Neuronal stem cell (in vitro differentiated cells): ENCODE data around the gene IFNA1.

Source experiments
- DNase-seq: peaks from one replicate; pipeline ENCODE4 v3.0.0-alpha.2; 2013; ENCODE audit warnings: low spot score
- H2AFZ ChIP-seq: one replicate; pipeline ENCODE4 v1.6.1; 2013; ENCODE audit warnings: mild to moderate bottlenecking, low read length, inconsistent platforms
- H2AK5ac ChIP-seq: 2 replicates; pipeline ENCODE4 v1.6.1; 2013; ENCODE audit warnings: low read depth, mild to moderate bottlenecking, inconsistent platforms, low read length, moderate library complexity, mixed read lengths
- H2BK120ac ChIP-seq: 2 replicates; pipeline ENCODE4 v1.6.1; 2013; ENCODE audit warnings: low read depth, mild to moderate bottlenecking, inconsistent platforms, low read length, moderate library complexity, mixed read lengths
- H2BK12ac ChIP-seq: one replicate; pipeline ENCODE4 v1.6.1; 2013; ENCODE audit warnings: low read length, inconsistent platforms
- H2BK15ac ChIP-seq: 2 replicates; pipeline ENCODE4 v1.6.1; 2013; ENCODE audit warnings: mild to moderate bottlenecking, low read length, inconsistent platforms, mixed read lengths
- H2BK5ac ChIP-seq: one replicate; pipeline ENCODE4 v1.6.1; 2013; ENCODE audit warnings: inconsistent platforms, mild to moderate bottlenecking, low read length, moderate library complexity
- H3K14ac ChIP-seq: one replicate; pipeline ENCODE4 v1.6.1; 2013; ENCODE audit warnings: low read length, inconsistent platforms
- H3K18ac ChIP-seq: 2 replicates; pipeline ENCODE4 v1.6.1; 2013; ENCODE audit warnings: low read length, inconsistent platforms
- H3K23ac ChIP-seq: 2 replicates; pipeline ENCODE4 v1.6.1; 2013; ENCODE audit warnings: low read depth, mild to moderate bottlenecking, mixed read lengths, low read length, inconsistent platforms; ENCODE audit not compliant: poor library complexity
- H3K27ac ChIP-seq: replicated peaks from 3 replicates; pipeline ENCODE4 v1.5.1; 2013; ENCODE audit warnings: low read length, inconsistent platforms
- H3K27me3 ChIP-seq, 3 experiments: 2 replicates each; pipeline ENCODE4 v1.6.1; 2013; ENCODE audit warnings: low read length in 3 of 3, mild to moderate bottlenecking in 2 of 3, inconsistent platforms in 1 of 3, low read depth in 1 of 3, mixed read lengths in 1 of 3, moderate library complexity in 1 of 3; ENCODE audit not compliant: control insufficient read depth in 3 of 3, insufficient read depth in 3 of 3
- H3K36me3 ChIP-seq, 2 donors: replicated peaks in 1 of 2; 2 replicates each; pipeline ENCODE4 v1.6.1; 2013; ENCODE audit warnings: low read length in 2 of 2; ENCODE audit not compliant: control insufficient read depth in 2 of 2, insufficient read depth in 2 of 2
- H3K4ac ChIP-seq: 2 replicates; pipeline ENCODE4 v1.6.1; 2013; ENCODE audit warnings: inconsistent platforms, mild to moderate bottlenecking, low read length, moderate library complexity
- H3K4me1 ChIP-seq, 2 donors: 1 replicate in 1 of 2; 2 replicates in 1 of 2; pipeline ENCODE4 v1.6.1; 2013; ENCODE audit warnings: low read length in 2 of 2, low read depth in 1 of 2; ENCODE audit not compliant: control insufficient read depth in 2 of 2, insufficient read depth in 1 of 2
- H3K4me2 ChIP-seq: one replicate; pipeline ENCODE4 v1.6.1; 2013; ENCODE audit warnings: mild to moderate bottlenecking, low read length, inconsistent platforms; ENCODE audit not compliant: insufficient read depth, poor library complexity, severe bottlenecking
- H3K4me3 ChIP-seq, 2 donors: 2 replicates each; pipeline ENCODE4 v1.5.1; 2013; ENCODE audit warnings: low read length in 2 of 2, mild to moderate bottlenecking in 2 of 2, inconsistent platforms in 1 of 2, moderate library complexity in 1 of 2
- H3K79me1 ChIP-seq: one replicate; pipeline ENCODE4 v1.6.1; 2013; ENCODE audit warnings: low read depth, mild to moderate bottlenecking, inconsistent platforms, low read length, moderate library complexity
- H3K9ac ChIP-seq: one replicate; pipeline ENCODE4 v1.6.1; 2013; ENCODE audit warnings: mild to moderate bottlenecking, low read depth, low read length, inconsistent platforms; ENCODE audit not compliant: poor library complexity
- H3K9me3 ChIP-seq, 2 donors: replicated peaks in 1 of 2; 2 replicates each; pipeline versions ENCODE3 to v1.6.1; 2013; ENCODE audit warnings: low read length in 2 of 2, mild to moderate bottlenecking in 2 of 2, inconsistent platforms in 1 of 2, low read depth in 1 of 2, mixed read lengths in 1 of 2, moderate library complexity in 1 of 2; ENCODE audit not compliant: control insufficient read depth in 2 of 2, insufficient read depth in 1 of 2
- H4K8ac ChIP-seq: one replicate; pipeline ENCODE4 v1.6.1; 2013; ENCODE audit warnings: low read depth, mild to moderate bottlenecking, inconsistent platforms, low read length, moderate library complexity
- H4K91ac ChIP-seq: one replicate; pipeline ENCODE4 v1.6.1; 2013; ENCODE audit warnings: low read length, low read depth, mild to moderate bottlenecking, inconsistent platforms; ENCODE audit not compliant: poor library complexity
- WGBS, 2 donors: extraction: QIAGEN DNeasy Blood & Tissue Kit; methylation state at CpG; one replicate each; pipeline ENCODE4 v1.1.7; 2013; ENCODE audit warnings: missing lambda C conversion rate in 2 of 2, mixed read lengths in 1 of 2; ENCODE audit not compliant: insufficient read length in 2 of 2, insufficient replicate concordance in 1 of 2; ENCODE audit errors: extremely low coverage in 2 of 2; 5-methylcytosine and 5-hydroxymethylcytosine counted together

The IFNA1 gene

GRCh38 chr9:21450733-21451394, 10.6 kb downstream of the IFNA1 start:
- Histone ChIP-seq H4K91ac (no peak overlapping the region), H3K36me3 (no peaks in the 10 kb centered on the region), H2AFZ (no peak overlapping the region), H3K14ac (no peak overlapping the region), H3K18ac (no peak overlapping the region), H3K27ac (no peak overlapping the region), H2AK5ac (no peak overlapping the region), H3K4me3 (no peak overlapping the region), H2BK5ac (no peak overlapping the region), H3K9ac (no peak overlapping the region), H2BK120ac (no peak overlapping the region), H4K8ac (no peak overlapping the region), H3K27me3 (no peaks in the 10 kb centered on the region), H3K4ac (no peak overlapping the region), H2BK15ac (no peak overlapping the region), H3K9me3 (no peaks in the 10 kb centered on the region), H3K23ac (no peak overlapping the region), H3K4me1 (peaks cover 0 to 4% of the 10 kb centered on the region in 2 donors), H3K4me2 (no peak overlapping the region), H2BK12ac (no peak overlapping the region), H3K79me1 (no peaks in the 10 kb centered on the region)
- no CpG with 5 or more reads among the region's 4 CpGs for WGBS, 2 donors
- DNase-seq: no peak

DNA sequence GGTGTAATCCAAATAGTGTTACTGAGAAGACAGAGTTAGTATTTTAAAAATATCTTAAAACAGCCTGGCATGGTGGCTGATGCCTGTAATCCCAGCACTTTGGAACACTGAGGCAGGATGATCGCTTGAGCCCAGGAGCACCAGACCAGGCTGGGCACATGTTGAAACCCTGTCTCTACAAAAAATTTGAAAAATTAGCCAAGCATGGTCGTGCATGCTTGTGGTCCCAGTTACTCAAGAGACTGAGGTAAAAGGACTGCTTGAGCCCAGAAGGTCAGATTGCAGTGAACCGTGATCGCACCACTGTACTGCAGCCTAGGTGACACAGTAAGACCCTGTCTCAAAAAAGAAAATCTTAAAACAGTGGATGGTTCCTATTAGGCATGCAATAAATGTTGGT, 12.4 kb downstream of the IFNA1 start:
- H3K4ac ChIP-seq: no peak overlapping the region
- no peaks in the 10 kb centered on the region for H3K36me3 ChIP-seq
- H2BK12ac ChIP-seq: no peak overlapping the region
- no peak overlapping the region for H4K8ac ChIP-seq
- H2BK120ac ChIP-seq: no peak overlapping the region
- no peak for DNase-seq
- no peak overlapping the region for H3K9ac ChIP-seq
- H4K91ac ChIP-seq: no peak overlapping the region
- no peak overlapping the region for H3K4me3 ChIP-seq
- H3K4me1 ChIP-seq: peaks cover 0 to 4% of the 10 kb centered on the region in 2 donors
- no peaks in the 10 kb centered on the region for H3K9me3 ChIP-seq
- H3K18ac ChIP-seq: no peak overlapping the region
- H3K23ac ChIP-seq: no peak overlapping the region
- H3K27ac ChIP-seq: no peak overlapping the region
- H2BK15ac ChIP-seq: no peak overlapping the region
- no peak overlapping the region for H2AK5ac ChIP-seq
- H2BK5ac ChIP-seq: no peak overlapping the region
- no CpG with 5 or more reads among the region's 4 CpGs for WGBS, 2 donors
- H3K14ac ChIP-seq: no peak overlapping the region
- no peak overlapping the region for H2AFZ ChIP-seq
- H3K27me3 ChIP-seq: no peaks in the 10 kb centered on the region
- H3K4me2 ChIP-seq: no peak overlapping the region
- no peaks in the 10 kb centered on the region for H3K79me1 ChIP-seq

DNA sequence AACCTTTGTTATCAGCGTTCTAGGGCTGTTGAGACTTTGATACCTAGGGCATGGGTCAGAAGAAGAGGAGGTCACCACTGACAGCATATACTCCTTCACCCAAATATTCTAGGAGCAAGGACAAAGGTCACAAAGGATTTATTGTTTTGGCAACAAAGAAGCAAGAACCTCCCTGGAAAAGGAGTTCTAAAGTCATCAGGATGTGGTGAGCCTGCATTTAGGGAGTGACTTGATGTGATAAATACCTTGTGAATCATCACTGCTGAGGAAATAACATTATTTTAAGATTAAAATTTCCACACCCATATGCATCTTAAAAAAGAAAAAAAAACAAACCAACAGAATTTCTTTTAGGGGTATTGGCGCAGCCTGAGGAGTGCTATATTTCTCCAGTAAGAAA, 13.9 kb downstream of the IFNA1 start:
- Histone ChIP-seq H3K18ac (no peak overlapping the region), H3K9ac (no peak overlapping the region), H2BK12ac (no peak overlapping the region), H3K4me1 (peaks cover 0 to 4% of the 10 kb centered on the region in 2 donors), H3K4ac (no peak overlapping the region), H3K14ac (no peak overlapping the region), H4K8ac (no peak overlapping the region), H3K36me3 (no peaks in the 10 kb centered on the region), H2AK5ac (no peak overlapping the region), H3K23ac (no peak overlapping the region), H3K9me3 (no peaks in the 10 kb centered on the region), H3K27ac (no peak overlapping the region), H2BK15ac (no peak overlapping the region), H4K91ac (no peak overlapping the region), H2BK5ac (no peak overlapping the region), H3K4me3 (no peak overlapping the region), H2BK120ac (no peak overlapping the region), H2AFZ (no peak overlapping the region), H3K4me2 (no peak overlapping the region), H3K27me3 (no peaks in the 10 kb centered on the region), H3K79me1 (no peaks in the 10 kb centered on the region)
- WGBS, 2 donors: no CpG with 5 or more reads among the region's 2 CpGs
- no peak for DNase-seq

DNA sequence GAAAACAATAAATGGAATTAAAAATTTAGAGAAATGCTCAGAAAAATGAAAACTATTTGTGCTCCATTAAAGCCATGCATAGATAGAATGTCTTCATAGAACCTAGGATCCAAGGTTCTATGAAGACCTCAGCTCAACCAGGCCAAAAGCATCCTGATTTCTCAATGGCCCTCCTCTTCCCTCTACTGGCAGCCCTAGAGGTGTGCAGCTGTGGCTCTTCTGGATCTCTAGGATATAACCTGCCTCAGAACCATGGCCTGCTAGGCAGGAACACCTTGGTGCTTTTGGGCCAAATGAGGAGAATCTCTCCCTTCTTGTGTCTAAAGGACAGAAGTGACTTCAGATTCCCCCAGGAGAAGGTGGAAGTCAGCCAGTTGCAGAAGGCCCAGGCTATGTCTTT, 15.1 kb downstream of the IFNA1 start:
- no peaks in the 10 kb centered on the region for H3K79me1 ChIP-seq
- no peak overlapping the region for H4K91ac ChIP-seq
- H2BK12ac ChIP-seq: no peak overlapping the region
- H2BK120ac ChIP-seq: no peak overlapping the region
- H2AFZ ChIP-seq: no peak overlapping the region
- H3K4me3 ChIP-seq: no peak overlapping the region
- H3K27ac ChIP-seq: no peak overlapping the region
- no peaks in the 10 kb centered on the region for H3K9me3 ChIP-seq
- no peak overlapping the region for H3K4ac ChIP-seq
- no peaks in the 10 kb centered on the region for H3K36me3 ChIP-seq
- no peak overlapping the region for H2BK5ac ChIP-seq
- no peak overlapping the region for H4K8ac ChIP-seq
- H3K9ac ChIP-seq: no peak overlapping the region
- H3K27me3 ChIP-seq: no peaks in the 10 kb centered on the region
- H3K4me2 ChIP-seq: no peak overlapping the region
- no peak overlapping the region for H3K23ac ChIP-seq
- H2AK5ac ChIP-seq: no peak overlapping the region
- H3K18ac ChIP-seq: no peak overlapping the region
- peaks cover 0 to 4% of the 10 kb centered on the region in 2 donors for H3K4me1 ChIP-seq
- DNase-seq: no peak
- no peak overlapping the region for H3K14ac ChIP-seq
- no peak overlapping the region for H2BK15ac ChIP-seq
